H1 (cell line): ENCODE data around the gene TMEM63C.

ENCODE experiments used
- ASH2L ChIP-seq: fragments of 200-600, 300-600 bp; sonication (generic); IDR thresholded peaks from one replicate; pipeline ENCODE4 v1.7.1; 2017; ENCODE audit warnings: low read length
- PHF8 ChIP-seq: fragments of 200-600 bp; sonication (generic); conservative IDR thresholded peaks from 2 replicates; pipeline ENCODE4 v1.7.1; 2012; ENCODE audit warnings: low read depth, mild to moderate bottlenecking, inconsistent platforms, low read length, moderate library complexity
- POLR2A ChIP-seq, 2 experiments: IDR thresholded peaks; 1 replicate in 1 of 2; 2 replicates in 1 of 2; pipeline ENCODE4 v1.6.1; 2011; ENCODE audit warnings: low read depth in 2 of 2, low read length in 2 of 2, mild to moderate bottlenecking in 2 of 2; ENCODE audit errors: control extremely low read depth in 1 of 2
- RFX5 ChIP-seq: IDR thresholded peaks from 2 replicates; pipeline ENCODE4 v1.6.1; 2011; ENCODE audit warnings: low read depth, low read length, improper control_type of control experiment, borderline replicate concordance
- SAP30 ChIP-seq: fragments of 300-600 bp; sonication (generic); IDR thresholded peaks from 2 replicates; pipeline ENCODE4 v1.7.1; 2012; ENCODE audit warnings: low read length, moderate library complexity, mild to moderate bottlenecking, inconsistent platforms; ENCODE audit not compliant: insufficient read depth, insufficient replicate concordance
- TEAD4 ChIP-seq: IDR thresholded peaks from 2 replicates; pipeline ENCODE4 v1.6.1; 2012; ENCODE audit warnings: low read depth, low read length, inconsistent platforms, mixed read lengths
- TF ChIP-seq, protein P1 (sequence below), 3 experiments: IDR thresholded peaks; 1 replicate in 2 of 3; 2 replicates in 1 of 3; pipeline versions ENCODE4 v1.5.1 to v1.6.1; 2011; ENCODE audit warnings: low read length in 3 of 3, mild to moderate bottlenecking in 3 of 3, inconsistent platforms in 2 of 3, low read depth in 1 of 3, moderate library complexity in 1 of 3; ENCODE audit not compliant: insufficient read depth in 1 of 3; ENCODE audit errors: control extremely low read depth in 1 of 3
- TF ChIP-seq, protein P2 (sequence below): IDR thresholded peaks from 2 replicates; pipeline ENCODE4 v1.6.1; 2012; ENCODE audit warnings: low read length, inconsistent platforms
- TF ChIP-seq, protein P3 (sequence below): IDR thresholded peaks from 2 replicates; pipeline ENCODE4 v1.6.1; 2012; ENCODE audit warnings: inconsistent platforms

DNA sequence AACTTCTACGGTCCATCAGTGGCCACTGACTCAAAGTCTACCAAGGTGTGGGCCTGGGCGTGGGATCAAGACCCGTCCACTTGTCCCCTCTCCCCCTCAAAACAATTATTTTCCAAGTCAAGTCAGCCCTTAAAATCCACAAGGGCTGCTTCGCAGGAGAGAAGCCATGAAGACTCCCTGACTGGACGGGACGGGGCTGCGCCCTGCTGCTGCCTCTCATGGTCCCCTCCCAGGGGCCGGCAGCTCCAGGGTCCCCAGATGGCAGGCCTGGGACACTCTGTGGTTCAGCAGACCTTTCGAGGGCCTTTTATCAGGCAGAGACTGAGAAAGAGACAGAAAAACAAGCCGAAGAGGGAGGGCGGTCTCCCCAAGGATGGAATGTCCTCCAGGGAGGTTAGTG lies 78.6 kb downstream of the TMEM63C start:
- TF ChIP-seq RFX5 (no peak), SAP30 (no peak), POLR2A (IDR thresholded peaks at IDR 0.05; ENCODE audit: control extremely low read depth in 1 of 2, low read depth in 2 of 2, low read length in 2 of 2) (no peak), ASH2L (no peak), TEAD4 (no peak), PHF8 (no peak)
- TF ChIP-seq, protein P1, sequence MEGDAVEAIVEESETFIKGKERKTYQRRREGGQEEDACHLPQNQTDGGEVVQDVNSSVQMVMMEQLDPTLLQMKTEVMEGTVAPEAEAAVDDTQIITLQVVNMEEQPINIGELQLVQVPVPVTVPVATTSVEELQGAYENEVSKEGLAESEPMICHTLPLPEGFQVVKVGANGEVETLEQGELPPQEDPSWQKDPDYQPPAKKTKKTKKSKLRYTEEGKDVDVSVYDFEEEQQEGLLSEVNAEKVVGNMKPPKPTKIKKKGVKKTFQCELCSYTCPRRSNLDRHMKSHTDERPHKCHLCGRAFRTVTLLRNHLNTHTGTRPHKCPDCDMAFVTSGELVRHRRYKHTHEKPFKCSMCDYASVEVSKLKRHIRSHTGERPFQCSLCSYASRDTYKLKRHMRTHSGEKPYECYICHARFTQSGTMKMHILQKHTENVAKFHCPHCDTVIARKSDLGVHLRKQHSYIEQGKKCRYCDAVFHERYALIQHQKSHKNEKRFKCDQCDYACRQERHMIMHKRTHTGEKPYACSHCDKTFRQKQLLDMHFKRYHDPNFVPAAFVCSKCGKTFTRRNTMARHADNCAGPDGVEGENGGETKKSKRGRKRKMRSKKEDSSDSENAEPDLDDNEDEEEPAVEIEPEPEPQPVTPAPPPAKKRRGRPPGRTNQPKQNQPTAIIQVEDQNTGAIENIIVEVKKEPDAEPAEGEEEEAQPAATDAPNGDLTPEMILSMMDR (IDR thresholded peaks at IDR 0.05; ENCODE audit: control extremely low read depth in 1 of 3, insufficient read depth in 1 of 3, low read depth in 1 of 3, low read length in 3 of 3): no peak
- TF ChIP-seq, protein P2, sequence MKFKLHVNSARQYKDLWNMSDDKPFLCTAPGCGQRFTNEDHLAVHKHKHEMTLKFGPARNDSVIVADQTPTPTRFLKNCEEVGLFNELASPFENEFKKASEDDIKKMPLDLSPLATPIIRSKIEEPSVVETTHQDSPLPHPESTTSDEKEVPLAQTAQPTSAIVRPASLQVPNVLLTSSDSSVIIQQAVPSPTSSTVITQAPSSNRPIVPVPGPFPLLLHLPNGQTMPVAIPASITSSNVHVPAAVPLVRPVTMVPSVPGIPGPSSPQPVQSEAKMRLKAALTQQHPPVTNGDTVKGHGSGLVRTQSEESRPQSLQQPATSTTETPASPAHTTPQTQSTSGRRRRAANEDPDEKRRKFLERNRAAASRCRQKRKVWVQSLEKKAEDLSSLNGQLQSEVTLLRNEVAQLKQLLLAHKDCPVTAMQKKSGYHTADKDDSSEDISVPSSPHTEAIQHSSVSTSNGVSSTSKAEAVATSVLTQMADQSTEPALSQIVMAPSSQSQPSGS: no peak
- TF ChIP-seq, protein P3, sequence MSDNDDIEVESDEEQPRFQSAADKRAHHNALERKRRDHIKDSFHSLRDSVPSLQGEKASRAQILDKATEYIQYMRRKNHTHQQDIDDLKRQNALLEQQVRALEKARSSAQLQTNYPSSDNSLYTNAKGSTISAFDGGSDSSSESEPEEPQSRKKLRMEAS: no peak
